Neural progenitor cell (in vitro differentiated cells): ENCODE measurements around the gene PMEL. TPM values are rescaled to one million over a fixed set of nuclear protein-coding genes. Genes with fewer than 3 reads are reported as not detected.
A peak's percentile ranks its signal among the peaks of the same experiment; 100 is the strongest.

Experiments
- DNase-seq: peaks from one replicate; pipeline ENCODE4 v3.0.0-alpha.2; 2016; ENCODE audit warnings: low spot score
- H2AFZ ChIP-seq: fragments of 200-600 bp; sonication (generic); replicated peaks from 2 replicates; pipeline ENCODE4 v1.6.1; 2016; ENCODE audit warnings: antibody characterized with exemption
- H3F3A ChIP-seq: fragments of 200-600 bp; sonication (generic); 2 replicates; pipeline ENCODE4 v1.6.1; 2016; ENCODE audit warnings: antibody characterized with exemption, low read depth
- H3K27ac ChIP-seq: fragments of 200-600 bp; sonication (generic); 2 replicates; pipeline ENCODE4 v1.5.1; 2016; ENCODE audit warnings: mild to moderate bottlenecking
- H3K27me3 ChIP-seq: fragments of 200-600 bp; sonication (generic); 2 replicates; pipeline ENCODE4 v1.6.1; 2016; ENCODE audit warnings: mild to moderate bottlenecking, moderate library complexity
- H3K36me3 ChIP-seq: fragments of 200-600 bp; sonication (generic); 2 replicates; pipeline ENCODE4 v1.5.1; 2016
- H3K4me1 ChIP-seq: fragments of 200-600 bp; sonication (generic); 2 replicates; pipeline ENCODE4 v1.6.1; 2016; ENCODE audit warnings: mixed run types
- H3K4me2 ChIP-seq: fragments of 200-600 bp; sonication (generic); 2 replicates; pipeline ENCODE4 v1.6.1; 2016
- H3K4me3 ChIP-seq: fragments of 200-600 bp; sonication (generic); 2 replicates; pipeline ENCODE4 v1.5.1; 2016
- H3K79me2 ChIP-seq: fragments of 200-600 bp; sonication (generic); 2 replicates; pipeline ENCODE4 v1.6.1; 2016; ENCODE audit warnings: low read depth
- H3K9ac ChIP-seq: fragments of 200-600 bp; sonication (generic); 2 replicates; pipeline ENCODE4 v1.6.1; 2016
- H3K9me3 ChIP-seq: fragments of 200-600 bp; sonication (generic); 2 replicates; pipeline ENCODE4 v1.5.1; 2016; ENCODE audit warnings: low read depth
- H4K20me1 ChIP-seq: fragments of 200-600 bp; sonication (generic); 2 replicates; pipeline ENCODE4 v1.6.1; 2016; ENCODE audit warnings: low read depth
- H3K27ac Mint-ChIP-seq: 3 replicates; pipeline ENCODE4 v1.8.0; 2021; ENCODE audit warnings: mixed read lengths
- H3K27me3 Mint-ChIP-seq: 2 replicates; pipeline ENCODE4 v1.8.0; 2022; ENCODE audit warnings: low read depth, mild to moderate bottlenecking, inconsistent platforms, moderate library complexity, mixed read lengths; ENCODE audit not compliant: insufficient read depth
- H3K36me3 Mint-ChIP-seq: 3 replicates; pipeline ENCODE4 v1.8.0; 2021; ENCODE audit warnings: mixed read lengths
- H3K4me1 Mint-ChIP-seq: 3 replicates; pipeline ENCODE4 v1.8.0; 2021; ENCODE audit warnings: mixed read lengths
- H3K4me3 Mint-ChIP-seq: 3 replicates; pipeline ENCODE4 v1.8.0; 2021; ENCODE audit warnings: mild to moderate bottlenecking, moderate library complexity, mixed read lengths
- H3K9me3 Mint-ChIP-seq: 3 replicates; pipeline ENCODE4 v1.8.0; 2020; ENCODE audit warnings: mixed read lengths
- EZH2 ChIP-seq: fragments of 200-600 bp; sonication (generic); IDR thresholded peaks from 2 replicates; pipeline ENCODE4 v1.6.1; 2017; ENCODE audit warnings: antibody characterized with exemption, mild to moderate bottlenecking, moderate library complexity
- EZH2phosphoT487 ChIP-seq: fragments of 200-600 bp; sonication (generic); IDR thresholded peaks from 2 replicates; pipeline ENCODE4 v1.6.1; 2017; ENCODE audit warnings: antibody characterized with exemption
- total RNA-seq: library from RNA; depleted of rRNA; stranded (reverse); fragments of >200 nt; gene quantifications from 2 replicates; pipeline ENCODE4 v1.2.3, GENCODE V29; 2015; ENCODE audit warnings: low replicate concordance
- TF ChIP-seq, protein P1 (sequence below): fragments of 200-600 bp; sonication (generic); IDR thresholded peaks from 2 replicates; pipeline ENCODE4 v1.5.1; 2017; ENCODE audit warnings: antibody characterized with exemption, mild to moderate bottlenecking

The PMEL gene
- total RNA-seq, 1 donor from 2014 or later = 207 TPM

- Mint-ChIP-seq H3K36me3 (peaks cover 8% of the 10 kb centered on the region), H3K4me1 (peaks cover 17% of the 10 kb centered on the region), H3K4me3 (no peak overlapping the region), H3K27ac (no peak overlapping the region), H3K9me3 (no peaks in the 10 kb centered on the region), H3K27me3 (peaks cover 7% of the 10 kb centered on the region)
- no peaks in the 10 kb centered on the region for H3K27me3 ChIP-seq
- no peak overlapping the region for H2AFZ ChIP-seq
- H3F3A ChIP-seq = peaks cover 13% of the 10 kb centered on the region
- no peaks in the 10 kb centered on the region for H3K36me3 ChIP-seq
- no peak overlapping the region for H3K4me3 ChIP-seq
- peaks cover 4% of the 10 kb centered on the region for H3K4me1 ChIP-seq
- DNase-seq = no peak
- H4K20me1 ChIP-seq = no peaks in the 10 kb centered on the region
- H3K79me2 ChIP-seq = no peaks in the 10 kb centered on the region
- H3K4me2 ChIP-seq = no peak overlapping the region
- no peak overlapping the region for H3K9ac ChIP-seq
- no peaks in the 10 kb centered on the region for H3K9me3 ChIP-seq
- TF ChIP-seq EZH2 = no peak
- TF ChIP-seq, protein P1, sequence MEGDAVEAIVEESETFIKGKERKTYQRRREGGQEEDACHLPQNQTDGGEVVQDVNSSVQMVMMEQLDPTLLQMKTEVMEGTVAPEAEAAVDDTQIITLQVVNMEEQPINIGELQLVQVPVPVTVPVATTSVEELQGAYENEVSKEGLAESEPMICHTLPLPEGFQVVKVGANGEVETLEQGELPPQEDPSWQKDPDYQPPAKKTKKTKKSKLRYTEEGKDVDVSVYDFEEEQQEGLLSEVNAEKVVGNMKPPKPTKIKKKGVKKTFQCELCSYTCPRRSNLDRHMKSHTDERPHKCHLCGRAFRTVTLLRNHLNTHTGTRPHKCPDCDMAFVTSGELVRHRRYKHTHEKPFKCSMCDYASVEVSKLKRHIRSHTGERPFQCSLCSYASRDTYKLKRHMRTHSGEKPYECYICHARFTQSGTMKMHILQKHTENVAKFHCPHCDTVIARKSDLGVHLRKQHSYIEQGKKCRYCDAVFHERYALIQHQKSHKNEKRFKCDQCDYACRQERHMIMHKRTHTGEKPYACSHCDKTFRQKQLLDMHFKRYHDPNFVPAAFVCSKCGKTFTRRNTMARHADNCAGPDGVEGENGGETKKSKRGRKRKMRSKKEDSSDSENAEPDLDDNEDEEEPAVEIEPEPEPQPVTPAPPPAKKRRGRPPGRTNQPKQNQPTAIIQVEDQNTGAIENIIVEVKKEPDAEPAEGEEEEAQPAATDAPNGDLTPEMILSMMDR = no peak
- TF ChIP-seq EZH2phosphoT487 = no peak
- no peak overlapping the region for H3K27ac ChIP-seq
Observed at GRCh38 chr12:56011509-56012090, 45.8 kb upstream of the PMEL start.

- DNase-seq = no peak
- Mint-ChIP-seq H3K4me1 (peaks cover 17% of the 10 kb centered on the region), H3K27ac (no peak overlapping the region), H3K27me3 (peaks cover 12% of the 10 kb centered on the region), H3K9me3 (no peaks in the 10 kb centered on the region), H3K36me3 (peaks cover 11% of the 10 kb centered on the region), H3K4me3 (peak overlapping the region; percentile 3)
- Histone ChIP-seq H3K9me3 (no peaks in the 10 kb centered on the region), H3K4me2 (no peak overlapping the region), H4K20me1 (no peaks in the 10 kb centered on the region), H3K36me3 (no peaks in the 10 kb centered on the region), H3K79me2 (no peaks in the 10 kb centered on the region), H3K27me3 (no peaks in the 10 kb centered on the region), H3K4me1 (peaks cover 4% of the 10 kb centered on the region), H3K9ac (no peak overlapping the region), H3F3A (peaks cover 19% of the 10 kb centered on the region), H2AFZ (no peak overlapping the region), H3K4me3 (no peak overlapping the region), H3K27ac (no peak overlapping the region)
- no peak for TF ChIP-seq EZH2phosphoT487
- no peak for TF ChIP-seq EZH2
- TF ChIP-seq, protein P1 = no peak
Observed at GRCh38 chr12:56010111-56010570, 44.3 kb upstream of the PMEL start.

DNA sequence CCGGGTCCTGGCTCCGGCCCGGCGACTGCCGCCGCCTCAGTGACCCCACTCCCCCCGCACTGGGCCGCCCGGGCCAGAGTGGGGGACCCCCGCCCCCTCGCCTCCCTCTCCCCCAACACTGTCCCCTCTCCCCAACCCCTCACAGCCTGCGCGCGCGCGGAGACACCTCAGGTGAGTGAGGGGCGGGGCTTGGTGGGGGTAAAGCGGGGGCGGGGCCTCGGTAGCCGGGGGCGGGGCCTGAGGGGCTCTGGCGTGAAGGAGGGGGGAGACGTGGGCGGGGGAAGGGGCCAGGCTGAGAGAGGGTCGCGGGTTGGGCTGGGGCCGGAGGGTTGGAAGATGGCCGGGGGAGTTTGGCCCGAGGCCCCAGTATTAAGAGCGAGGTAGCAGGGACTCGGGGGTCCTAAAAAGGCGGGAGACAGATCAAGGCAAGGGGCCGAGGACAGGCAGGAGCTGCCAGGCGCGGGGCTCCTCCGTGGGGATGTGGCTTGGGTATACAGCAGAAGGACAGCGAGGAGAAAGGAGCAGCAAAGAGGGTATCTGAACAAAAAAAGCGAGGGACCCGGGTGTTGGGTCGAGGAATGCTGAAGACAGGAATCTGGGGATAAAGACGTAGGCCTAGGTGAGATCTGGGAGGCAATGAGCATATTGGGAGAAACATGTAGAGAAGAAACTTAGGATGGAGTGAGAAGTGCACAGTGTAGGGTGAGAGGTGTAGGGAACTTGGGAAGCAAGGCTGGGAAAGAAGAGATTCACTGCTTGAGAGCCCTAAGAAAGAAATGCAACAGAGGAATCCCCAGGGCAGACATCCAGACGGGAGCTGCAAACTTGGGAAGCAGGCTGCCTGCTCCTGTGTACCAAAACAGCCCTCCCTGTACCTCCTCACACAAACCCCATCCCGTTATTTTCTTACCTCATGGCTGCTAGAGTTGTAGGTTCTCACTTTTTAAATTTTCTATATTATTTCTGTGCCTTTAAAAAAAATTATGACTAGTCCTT is 42.0 kb upstream of the PMEL start:
- H3F3A ChIP-seq = peaks cover 20% of the 10 kb centered on the region
- peak; percentile 96 for DNase-seq
- H3K27me3 ChIP-seq = no peaks in the 10 kb centered on the region
- H3K4me1 Mint-ChIP-seq = peaks cover 14% of the 10 kb centered on the region
- H3K36me3 Mint-ChIP-seq = peaks cover 17% of the 10 kb centered on the region
- H3K27ac Mint-ChIP-seq = peak overlapping the region; percentile 93
- TF ChIP-seq EZH2 (no peak), EZH2phosphoT487 (no peak)
- TF ChIP-seq, protein P1 = no peak
- H3K9me3 ChIP-seq = no peaks in the 10 kb centered on the region
- H3K4me3 Mint-ChIP-seq = peak overlapping the region; percentile 90
- no peaks in the 10 kb centered on the region for H3K36me3 ChIP-seq
- peak overlapping the region; percentile 85 for H3K4me2 ChIP-seq
- H3K4me3 ChIP-seq = peak overlapping the region; percentile 69
- H3K9ac ChIP-seq = peak overlapping the region; percentile 64
- no peaks in the 10 kb centered on the region for H3K79me2 ChIP-seq
- peak overlapping the region; percentile 60 for H2AFZ ChIP-seq
- H3K27me3 Mint-ChIP-seq = peaks cover 13% of the 10 kb centered on the region
- peak overlapping the region; percentile 55 for H3K27ac ChIP-seq
- H3K9me3 Mint-ChIP-seq = no peaks in the 10 kb centered on the region
- peaks cover 4% of the 10 kb centered on the region for H3K4me1 ChIP-seq
- no peaks in the 10 kb centered on the region for H4K20me1 ChIP-seq
